Activated T-cell treated with anti-CD3 and anti-CD28 coated beads for 48 hours (primary cell): ENCODE measurements around the gene MOBP.
"Not testable (repeated sequence)": the region's sequence is repeated elsewhere in the genome, so short reads cannot be mapped to it uniquely, and the experiment has no call there.

ENCODE experiments used
- DNase-seq: peaks from one replicate; pipeline ENCODE4 v3.0.0-alpha.2; 2020; ENCODE audit warnings: low read depth

Gene MOBP, protein sequence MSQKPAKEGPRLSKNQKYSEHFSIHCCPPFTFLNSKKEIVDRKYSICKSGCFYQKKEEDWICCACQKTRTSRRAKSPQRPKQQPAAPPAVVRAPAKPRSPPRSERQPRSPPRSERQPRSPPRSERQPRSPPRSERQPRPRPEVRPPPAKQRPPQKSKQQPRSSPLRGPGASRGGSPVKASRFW

DNA sequence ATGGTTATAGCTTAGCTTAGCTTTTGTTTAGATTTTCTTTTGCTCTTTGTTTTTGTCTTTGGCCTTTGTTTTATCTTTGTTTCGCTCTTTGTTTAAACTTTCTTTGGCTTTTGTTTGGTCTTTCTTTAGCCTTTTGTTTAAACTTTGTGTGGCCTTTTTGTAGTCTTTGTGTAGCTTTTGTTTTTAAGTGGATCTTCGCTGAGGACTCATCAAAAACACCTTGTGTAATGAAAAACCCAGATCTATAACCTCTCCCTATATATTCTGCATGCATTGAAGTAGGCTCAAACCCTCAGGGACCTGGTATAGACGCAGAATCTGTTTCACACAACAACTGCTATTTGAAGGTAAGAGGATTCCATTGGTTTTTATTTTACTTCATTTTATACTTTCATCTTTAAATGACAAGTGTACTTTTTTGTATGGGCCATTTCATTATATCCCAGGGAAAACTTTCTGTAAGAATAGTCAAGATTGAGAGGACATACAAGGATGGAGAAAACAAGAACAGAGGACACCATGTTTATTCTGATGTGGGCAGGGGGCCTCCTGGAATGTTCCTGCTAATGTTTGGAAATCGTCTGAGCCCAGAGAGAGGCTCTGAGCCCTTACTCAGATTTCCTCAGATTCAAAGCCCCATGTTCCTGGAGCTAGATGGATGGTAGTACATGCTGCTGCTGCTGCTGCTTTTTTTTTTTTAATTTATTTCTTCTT is at the start of gene MOBP:
Gene MOBP (plus strand): TSS at position 287 of the 714 bp plus-strand sequence. CDS start 34,390 bp downstream, outside the sequence.
- no peak for DNase-seq

GRCh38 chr3:39418556-39419225 is 48.8 kb upstream of the MOBP start:
- not testable (repeated sequence) for DNase-seq

GRCh38 chr3:39419742-39420315 is 47.7 kb upstream of the MOBP start:
- no peak for DNase-seq

- no peak for DNase-seq
These were observed 46.9 kb upstream of the MOBP start for GRCh38 chr3:39420543-39420942.

GRCh38 chr3:39423436-39423970 is 44.0 kb upstream of the MOBP start:
- no peak for DNase-seq

DNA sequence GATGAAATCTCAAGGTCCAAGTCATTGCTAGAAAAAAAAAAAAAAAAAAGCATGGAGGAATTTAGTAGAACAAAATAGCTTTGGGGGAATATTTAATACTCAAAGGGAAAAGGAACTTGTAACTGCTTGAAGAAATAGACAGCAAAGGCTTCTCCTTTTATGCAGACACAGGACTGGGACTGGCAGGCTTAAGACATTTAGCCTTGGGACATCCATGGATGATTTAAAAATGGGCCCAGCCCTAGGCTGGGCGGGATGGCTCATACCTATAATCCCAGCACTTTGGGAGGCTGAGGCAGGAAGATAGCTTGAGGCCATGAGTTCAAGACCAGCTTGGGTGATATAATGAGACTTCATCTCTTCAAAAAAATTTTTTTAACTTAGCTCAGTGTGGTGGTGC is 41.2 kb upstream of the MOBP start:
- no peak for DNase-seq

DNA sequence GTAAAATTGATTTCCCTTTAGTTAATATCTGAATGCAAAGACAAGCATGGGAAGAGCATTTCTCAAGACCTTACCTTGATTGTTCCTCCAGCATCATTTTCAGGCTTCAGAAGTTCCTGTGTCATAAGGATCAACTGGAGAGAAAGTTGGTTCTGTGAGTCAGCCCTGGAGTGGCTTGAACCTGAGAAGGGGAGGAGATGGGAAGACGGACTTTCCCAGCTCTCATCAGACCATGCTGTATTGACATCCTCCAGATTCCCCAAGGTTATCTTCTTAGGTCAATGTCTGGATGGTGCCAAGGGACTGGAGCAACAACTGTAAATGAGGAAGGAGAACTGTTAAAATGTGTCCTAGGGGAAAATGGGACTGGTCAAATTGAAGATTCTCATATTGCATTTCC is 40.0 kb upstream of the MOBP start:
- DNase-seq = no peak

DNA sequence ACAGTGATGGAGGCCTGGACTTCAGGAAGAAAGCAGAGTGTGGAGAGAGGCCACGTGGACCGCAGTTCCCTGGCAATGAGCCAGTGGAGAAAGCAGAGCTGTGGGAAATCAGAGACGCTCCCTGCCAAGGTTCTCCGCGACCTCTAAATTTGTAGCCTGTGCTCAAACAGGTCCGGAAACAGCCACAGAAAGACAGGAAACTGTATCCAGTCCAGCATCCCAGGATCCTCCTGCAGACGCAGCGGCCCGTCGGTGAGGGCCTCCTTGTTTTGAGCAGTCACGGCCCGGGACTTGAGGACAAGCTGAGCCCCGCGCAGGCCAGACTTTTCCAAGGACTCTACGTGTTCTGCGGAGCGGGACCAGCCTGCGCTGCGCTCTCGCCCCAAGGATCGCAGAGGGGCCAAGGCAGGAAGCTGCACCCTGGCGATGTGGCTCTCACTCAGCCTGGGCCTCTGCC is 38.7 kb upstream of the MOBP start:
- no peak for DNase-seq

GRCh38 chr3:39429466-39429865 is 38.0 kb upstream of the MOBP start:
- no peak for DNase-seq

- no peak for DNase-seq
These were observed 35.1 kb upstream of the MOBP start for GRCh38 chr3:39432342-39432741.

DNA sequence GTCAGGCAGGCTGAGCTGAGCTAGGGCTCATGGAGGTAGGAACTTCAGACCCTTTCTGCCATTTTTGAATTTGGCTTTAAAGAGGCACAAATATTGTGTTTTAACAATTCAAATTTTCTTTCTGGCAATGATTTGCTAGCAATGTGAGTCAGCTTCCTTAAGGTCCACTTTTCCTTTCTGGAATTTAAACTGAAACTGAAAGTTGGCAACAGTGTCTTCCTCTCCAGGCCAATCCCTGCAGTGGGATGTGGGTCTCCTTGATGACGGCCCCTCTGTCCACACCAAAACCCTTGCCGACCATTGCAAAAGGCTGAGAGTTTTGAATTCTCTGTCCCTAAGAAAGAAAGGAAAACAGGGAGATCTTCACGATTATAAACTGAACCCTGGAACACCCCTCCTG is 33.8 kb upstream of the MOBP start:
- no peak for DNase-seq

DNA sequence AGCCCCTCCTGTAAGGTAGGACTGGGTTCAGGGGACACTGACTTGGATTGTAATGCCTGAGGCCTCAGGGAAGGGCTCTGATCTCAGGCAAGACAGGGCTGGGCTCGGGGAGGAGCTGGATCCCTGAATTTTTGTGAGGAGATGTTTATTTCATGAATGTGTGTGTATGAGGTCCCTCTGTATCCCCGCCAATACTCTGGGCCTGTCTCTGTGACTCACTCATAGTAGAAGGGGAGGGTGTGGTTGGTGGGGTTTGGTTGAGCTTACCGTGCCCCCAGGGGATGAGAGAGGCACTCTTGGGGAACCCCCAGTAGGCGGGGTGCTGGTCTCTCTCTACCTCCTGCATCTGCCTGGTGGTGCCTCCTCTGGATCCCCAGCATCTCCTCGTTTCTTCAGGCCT is 32.9 kb upstream of the MOBP start:
- DNase-seq = no peak

- DNase-seq = no peak
These were observed 32.3 kb upstream of the MOBP start for GRCh38 chr3:39435006-39435748.

DNA sequence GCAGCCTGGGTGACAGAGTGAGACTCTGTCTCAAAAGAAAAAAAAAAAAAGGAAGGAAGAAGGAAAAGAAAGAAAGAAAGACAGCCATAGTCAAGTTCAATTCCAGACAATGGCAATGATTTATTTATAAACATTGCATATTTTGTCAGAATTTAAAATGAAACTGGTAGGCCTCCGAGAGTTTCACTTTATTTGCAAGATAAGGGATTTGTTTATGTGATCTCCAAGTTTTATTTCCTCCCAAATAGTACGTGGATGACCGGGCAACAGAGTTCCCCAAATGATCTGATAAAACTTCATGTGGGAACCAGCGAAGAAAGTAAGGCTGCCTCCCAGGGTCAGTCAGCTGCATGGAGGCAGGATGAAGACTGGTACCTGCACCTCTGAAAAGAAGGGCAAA is 28.6 kb upstream of the MOBP start:
- no peak for DNase-seq

- no peak for DNase-seq
These were observed 27.2 kb upstream of the MOBP start for GRCh38 chr3:39440316-39440715.

GRCh38 chr3:39443530-39443929 is 23.9 kb upstream of the MOBP start:
- DNase-seq = no peak

GRCh38 chr3:39445927-39446326 is 21.6 kb upstream of the MOBP start:
- DNase-seq = no peak

- DNase-seq = no peak
These were observed 21.0 kb upstream of the MOBP start for GRCh38 chr3:39446444-39446843.

DNA sequence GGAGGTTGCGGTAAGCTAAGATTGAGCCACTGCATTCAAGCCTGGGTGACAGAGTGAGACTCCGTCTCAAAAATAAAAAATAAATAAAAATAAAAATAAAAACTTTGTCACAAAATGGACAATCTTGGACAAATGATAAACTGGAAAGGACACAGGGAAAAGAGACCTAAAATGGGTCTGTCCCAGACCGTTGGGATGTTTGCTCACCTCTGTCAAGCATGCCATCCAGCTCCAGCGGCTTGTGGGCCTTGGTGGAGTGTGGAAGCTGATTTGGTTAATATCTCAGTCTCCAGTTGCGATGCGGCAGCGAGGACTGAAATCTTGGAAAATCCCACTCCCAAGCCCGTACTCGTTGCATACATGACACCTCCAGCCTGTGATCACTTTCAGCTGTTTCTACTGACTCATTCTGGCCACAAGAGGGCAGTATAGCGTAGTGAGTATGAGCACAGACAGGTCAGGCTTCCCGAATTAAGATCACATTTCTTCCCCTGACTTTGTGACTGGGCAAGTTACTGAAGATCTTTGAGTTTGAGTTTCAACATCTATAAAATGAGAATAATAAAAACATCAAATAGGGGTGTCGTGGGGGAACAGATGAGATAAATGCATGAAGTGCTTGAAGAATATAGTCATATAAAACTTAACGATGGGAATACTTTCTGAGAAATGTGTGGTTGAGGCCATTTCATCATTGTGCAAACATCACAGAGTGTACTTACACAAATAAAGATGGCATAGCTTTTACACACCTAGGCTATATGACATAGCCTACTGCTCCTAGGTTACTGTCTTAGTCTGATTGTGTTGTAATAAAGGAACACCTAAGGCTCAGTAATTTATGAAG is 19.6 kb upstream of the MOBP start:
- DNase-seq = peak; percentile 10

- DNase-seq = no peak
These were observed 18.8 kb upstream of the MOBP start for GRCh38 chr3:39448506-39449233.
